H1 (cell line): ENCODE data around the gene CDK2. TPM values are rescaled to one million over a fixed set of nuclear protein-coding genes. Genes with fewer than 3 reads are reported as not detected.

Experiments
- RXRA ChIP-seq: IDR thresholded peaks from 2 replicates; pipeline ENCODE4 v1.6.1; 2011; ENCODE audit warnings: low read depth, mild to moderate bottlenecking, low read length, moderate library complexity; ENCODE audit not compliant: insufficient read depth
- TEAD4 ChIP-seq: IDR thresholded peaks from 2 replicates; pipeline ENCODE4 v1.6.1; 2012; ENCODE audit warnings: low read depth, low read length, inconsistent platforms, mixed read lengths
- polyA plus RNA-seq, 7 experiments: library from polyadenylated mRNA; depleted of rRNA in 3 of 7; stranded (reverse) in 5 of 7; unstranded in 2 of 7; fragments of >200 nt in 5 of 7; fragments of 200-250 nt in 2 of 7; gene quantifications; 1 replicate in 5 of 7; 2 replicates in 1 of 7; 4 replicates in 1 of 7; pipeline versions ENCODE4 v1.2.1 to v1.2.3, GENCODE V29; 2011 to 2013; ENCODE audit warnings: missing spikeins in 2 of 7, mixed read lengths in 2 of 7
- total RNA-seq: library from RNA; stranded (reverse); fragmentation: NEBNext Ultra II Directional; extraction: Animal tissue kit (Norgen Biotek cat#: 25700); gene quantifications from 2 replicates; pipeline ENCODE4 v1.2.1, GENCODE V29; 2021

Gene CDK2
- total and polyA plus RNA-seq, 2 of the 8 experiments (the other 6 are each of a cell fraction or from before 2014, with no cell fraction given) = 39.4 to 42.5 TPM

GRCh38 chr12:56014205-56014604, 47.6 kb downstream of the CDK2 start (continued):
- TF ChIP-seq RXRA = no peak
- no peak for TF ChIP-seq TEAD4
